ENCODE data around the gene FNDC3A.
"Not testable (repeated sequence)": the region's sequence is repeated elsewhere in the genome, so short reads cannot be mapped to it uniquely, and the experiment has no call there.

FNDC3A gene

GRCh38 chr13:48985756-48986155, 10.0 kb downstream of the FNDC3A start:
- no peak for DNase-seq (ENCODE audit: low spot score in 2 of 2)
- Histone ChIP-seq H3K36me3 (replicated peaks) (no peaks in the 10 kb centered on the region), H3K4me3 (no peak overlapping the region), H3K27me3 (ENCODE audit: low read depth) (no peaks in the 10 kb centered on the region), H3K4me1 (no peaks in the 10 kb centered on the region; the same call in 1 of the 2 replicates), H3K9me3 (no peaks in the 10 kb centered on the region)
- in situ Hi-C loops (cut with MboI; ENCODE audit: low sequenced_read_pairs), result no loop called here

GRCh38 chr13:48990900-48991299, 15.2 kb downstream of the FNDC3A start:
- no peaks in the 10 kb centered on the region for H3K27me3 ChIP-seq (ENCODE audit: low read depth)
- no peaks in the 10 kb centered on the region for H3K36me3 ChIP-seq (replicated peaks)
- H3K4me1 ChIP-seq, result no peaks in the 10 kb centered on the region
- in situ Hi-C loops (cut with MboI; ENCODE audit: low sequenced_read_pairs), result no loop called here
- H3K9me3 ChIP-seq, result no peaks in the 10 kb centered on the region
- DNase-seq (ENCODE audit: low spot score in 2 of 2), result no peak
- H3K4me3 ChIP-seq, result no peak overlapping the region

- no peaks in the 10 kb centered on the region for H3K9me3 ChIP-seq
- no peaks in the 10 kb centered on the region for H3K36me3 ChIP-seq (replicated peaks)
- H3K27me3 ChIP-seq (ENCODE audit: low read depth), result no peaks in the 10 kb centered on the region
- in situ Hi-C loops (cut with MboI; ENCODE audit: low sequenced_read_pairs), result no loop called here
- no peaks in the 10 kb centered on the region for H3K4me1 ChIP-seq
- DNase-seq (ENCODE audit: low spot score in 2 of 2), result no peak
- no peak overlapping the region for H3K4me3 ChIP-seq
Observed at GRCh38 chr13:48993150-48993549, 17.4 kb downstream of the FNDC3A start.

GRCh38 chr13:48994706-48995105, 19.0 kb downstream of the FNDC3A start:
- Histone ChIP-seq H3K4me1 (no peaks in the 10 kb centered on the region), H3K36me3 (replicated peaks) (no peaks in the 10 kb centered on the region), H3K27me3 (ENCODE audit: low read depth) (no peaks in the 10 kb centered on the region), H3K9me3 (no peaks in the 10 kb centered on the region), H3K4me3 (no peak overlapping the region)
- in situ Hi-C loops (cut with MboI; ENCODE audit: low sequenced_read_pairs), result no loop called here
- DNase-seq (ENCODE audit: low spot score in 2 of 2), result no peak

- Histone ChIP-seq H3K9me3 (no peaks in the 10 kb centered on the region; the same call in 1 of the 2 replicates), H3K36me3 (replicated peaks) (no peaks in the 10 kb centered on the region), H3K4me1 (no peaks in the 10 kb centered on the region), H3K27me3 (ENCODE audit: low read depth) (no peaks in the 10 kb centered on the region), H3K4me3 (no peak overlapping the region)
- in situ Hi-C loops (cut with MboI; ENCODE audit: low sequenced_read_pairs), result no loop called here
- no peak for DNase-seq (ENCODE audit: low spot score in 2 of 2)
Observed at GRCh38 chr13:48998641-48999292, 23.1 kb downstream of the FNDC3A start.

GRCh38 chr13:49000247-49000646, 24.5 kb downstream of the FNDC3A start:
- in situ Hi-C loops (cut with MboI; ENCODE audit: low sequenced_read_pairs), result no loop called here
- H3K9me3 ChIP-seq, result no peaks in the 10 kb centered on the region; the same call in 1 of the 2 replicates
- H3K4me3 ChIP-seq, result no peak overlapping the region
- no peaks in the 10 kb centered on the region for H3K36me3 ChIP-seq (replicated peaks)
- no peaks in the 10 kb centered on the region for H3K4me1 ChIP-seq
- no peaks in the 10 kb centered on the region for H3K27me3 ChIP-seq (ENCODE audit: low read depth)
- no peak for DNase-seq (ENCODE audit: low spot score in 2 of 2)

- H3K4me1 ChIP-seq; DNase-seq (ENCODE audit: low spot score in 2 of 2); H3K9me3 ChIP-seq; H3K27me3 ChIP-seq (ENCODE audit: low read depth); H3K4me3 ChIP-seq; in situ Hi-C loops (cut with MboI; ENCODE audit: low sequenced_read_pairs); H3K36me3 ChIP-seq (replicated peaks): not testable (repeated sequence)
Observed at GRCh38 chr13:49018986-49019635, 43.4 kb downstream of the FNDC3A start.

GRCh38 chr13:49020328-49020727, 44.6 kb downstream of the FNDC3A start:
- in situ Hi-C loops (cut with MboI; ENCODE audit: low sequenced_read_pairs), result no loop called here
- H3K9me3 ChIP-seq, result no peaks in the 10 kb centered on the region

GRCh38 chr13:49020940-49021553, 45.3 kb downstream of the FNDC3A start:
- Histone ChIP-seq H3K4me1 (no peaks in the 10 kb centered on the region), H3K36me3 (replicated peaks) (no peaks in the 10 kb centered on the region), H3K27me3 (ENCODE audit: low read depth) (no peaks in the 10 kb centered on the region), H3K4me3 (no peak overlapping the region), H3K9me3 (no peaks in the 10 kb centered on the region)
- no peak for DNase-seq (ENCODE audit: low spot score in 2 of 2)
- in situ Hi-C loops (cut with MboI; ENCODE audit: low sequenced_read_pairs), result no loop called here

More at GRCh38 chr13:49020328-49020727, 44.6 kb downstream of the FNDC3A start:
- H3K36me3 ChIP-seq (replicated peaks), result no peaks in the 10 kb centered on the region
- no peak for DNase-seq (ENCODE audit: low spot score in 2 of 2)
- no peak overlapping the region for H3K4me3 ChIP-seq
- H3K4me1 ChIP-seq, result no peaks in the 10 kb centered on the region
- no peaks in the 10 kb centered on the region for H3K27me3 ChIP-seq (ENCODE audit: low read depth)

GRCh38 chr13:49021953-49022352, 46.2 kb downstream of the FNDC3A start:
- in situ Hi-C loops (cut with MboI; ENCODE audit: low sequenced_read_pairs), result no loop called here
- Histone ChIP-seq H3K4me1 (no peaks in the 10 kb centered on the region), H3K27me3 (ENCODE audit: low read depth) (no peaks in the 10 kb centered on the region), H3K9me3 (no peaks in the 10 kb centered on the region), H3K36me3 (replicated peaks) (no peaks in the 10 kb centered on the region), H3K4me3 (no peak overlapping the region)
- no peak for DNase-seq (ENCODE audit: low spot score in 2 of 2)

- Histone ChIP-seq H3K4me1 (no peaks in the 10 kb centered on the region), H3K27me3 (ENCODE audit: low read depth) (no peaks in the 10 kb centered on the region), H3K9me3 (no peaks in the 10 kb centered on the region), H3K36me3 (replicated peaks) (no peaks in the 10 kb centered on the region), H3K4me3 (no peak overlapping the region)
- in situ Hi-C loops (cut with MboI; ENCODE audit: low sequenced_read_pairs), result no loop called here
- DNase-seq (ENCODE audit: low spot score in 2 of 2), result no peak
Observed at GRCh38 chr13:49022472-49023144, 46.9 kb downstream of the FNDC3A start.

GRCh38 chr13:49023431-49023830, 47.7 kb downstream of the FNDC3A start:
- Histone ChIP-seq H3K4me3 (no peak overlapping the region), H3K27me3 (ENCODE audit: low read depth) (no peaks in the 10 kb centered on the region), H3K9me3 (no peaks in the 10 kb centered on the region), H3K4me1 (no peaks in the 10 kb centered on the region), H3K36me3 (replicated peaks) (no peaks in the 10 kb centered on the region)
- no peak for DNase-seq (ENCODE audit: low spot score in 2 of 2)
- in situ Hi-C loops (cut with MboI; ENCODE audit: low sequenced_read_pairs), result no loop called here

GRCh38 chr13:49026851-49027250, 51.1 kb downstream of the FNDC3A start:
- no peaks in the 10 kb centered on the region for H3K9me3 ChIP-seq

GRCh38 chr13:49029570-49029969, 53.9 kb downstream of the FNDC3A start:
- in situ Hi-C loops (cut with MboI; ENCODE audit: low sequenced_read_pairs), result no loop called here
- no peak for DNase-seq (ENCODE audit: low spot score in 2 of 2)
- no peaks in the 10 kb centered on the region for H3K27me3 ChIP-seq (ENCODE audit: low read depth)
- H3K9me3 ChIP-seq, result no peaks in the 10 kb centered on the region
- H3K4me1 ChIP-seq, result no peaks in the 10 kb centered on the region
- no peak overlapping the region for H3K4me3 ChIP-seq
- H3K36me3 ChIP-seq (replicated peaks), result no peaks in the 10 kb centered on the region

More at GRCh38 chr13:49026851-49027250, 51.1 kb downstream of the FNDC3A start:
- DNase-seq (ENCODE audit: low spot score in 2 of 2), result no peak
- no peaks in the 10 kb centered on the region for H3K27me3 ChIP-seq (ENCODE audit: low read depth)
- no peaks in the 10 kb centered on the region for H3K4me1 ChIP-seq
- in situ Hi-C loops (cut with MboI; ENCODE audit: low sequenced_read_pairs), result no loop called here
- H3K36me3 ChIP-seq (replicated peaks), result no peaks in the 10 kb centered on the region
- no peak overlapping the region for H3K4me3 ChIP-seq
